ENCODE results near the gene PPP1R11. TPM values are rescaled to one million over a fixed set of nuclear protein-coding genes. Genes with fewer than 3 reads are reported as not detected.

PPP1R11 gene
- total and polyA plus RNA-seq, 2 of the 13 experiments (the other 11 are each of a cell fraction or from before 2014, with no cell fraction given) = 32.1 to 58.9 TPM

- TF ChIP-seq MBD4 (IDR thresholded peaks at IDR 0.05; ENCODE audit: borderline replicate concordance, low read length) (no peak), NR2F1 (CRISPR knock-in tag; IDR thresholded peaks at IDR 0.05) (peak in 1 of 2 experiments; percentile 36; a peak in 1 of 4 replicates), ZNF512 (CRISPR knock-in tag; IDR thresholded peaks at IDR 0.05) (peak; percentile 55; the same call in 1 of the 2 replicates), ZC3H4 (CRISPR knock-in tag; IDR thresholded peaks at IDR 0.05; ENCODE audit: borderline replicate concordance) (no peak), ZNF770 (CRISPR knock-in tag; IDR thresholded peaks at IDR 0.05) (peak; percentile 43; the same call in 1 of the 2 replicates), ZNF142 (CRISPR knock-in tag; IDR thresholded peaks at IDR 0.05) (no peak), NKX3-1 (CRISPR knock-in tag; IDR thresholded peaks at IDR 0.05) (no peak), SNAI1 (CRISPR knock-in tag; IDR thresholded peaks at IDR 0.05; ENCODE audit: borderline replicate concordance) (no peak), PHF8 (CRISPR knock-in tag; IDR thresholded peaks at IDR 0.05) (peak; percentile 51), IKZF1 (IDR thresholded peaks at IDR 0.05) (no peak), ZNF225 (CRISPR knock-in tag; IDR thresholded peaks at IDR 0.05) (no peak), THRA (CRISPR knock-in tag; IDR thresholded peaks at IDR 0.05; ENCODE audit: borderline replicate concordance) (no peak; the same call in 1 of the 2 replicates), NBN (conservative IDR thresholded peaks at IDR 0.05) (no peak), YEATS4 (CRISPR knock-in tag; IDR thresholded peaks at IDR 0.05; ENCODE audit: borderline replicate concordance) (peak; percentile 62), ZNF607 (CRISPR knock-in tag; IDR thresholded peaks at IDR 0.05; ENCODE audit: borderline replicate concordance) (peak; percentile 61; the same call in 1 of the 2 replicates), ZNF468 (CRISPR knock-in tag; IDR thresholded peaks at IDR 0.05) (no peak), ZNF501 (CRISPR knock-in tag; IDR thresholded peaks at IDR 0.05) (peak; percentile 50; the same call in 1 of the 2 replicates)
These were observed 33.8 kb downstream of the PPP1R11 start (continued) for GRCh38 chr6:30100585-30101443.
